GM21576 (cell line): ENCODE measurements around the gene CDH23.

Source experiments
- ATAC-seq: cut with Tn5 transposase; IDR thresholded peaks from one replicate; pipeline ENCODE4 v1.9.1; 2021; ENCODE audit warnings: mild to moderate bottlenecking, moderate library complexity; ENCODE audit not compliant: unreplicated experiment

Gene CDH23

DNA sequence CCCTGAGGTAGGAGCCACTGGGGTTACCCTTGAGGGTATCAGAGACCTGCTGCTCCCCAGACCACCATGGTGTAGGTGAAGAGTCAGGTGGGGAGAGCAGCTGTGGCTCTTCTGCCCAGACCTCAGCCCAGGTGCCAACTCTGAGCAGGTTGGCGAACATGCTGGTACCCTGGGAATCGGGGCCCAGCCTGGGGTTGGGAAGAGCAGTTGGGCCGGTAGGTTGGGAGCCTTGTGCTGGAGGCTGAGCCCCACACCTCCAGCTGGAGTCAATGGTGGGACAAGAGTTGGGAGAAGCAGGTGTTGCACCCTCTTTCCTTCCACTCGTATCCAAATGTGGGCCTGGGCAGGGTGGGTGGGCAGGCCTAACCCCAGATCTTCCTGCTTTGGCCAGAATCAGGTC is 114.5 kb downstream of the CDH23 start:
- no peak for ATAC-seq

DNA sequence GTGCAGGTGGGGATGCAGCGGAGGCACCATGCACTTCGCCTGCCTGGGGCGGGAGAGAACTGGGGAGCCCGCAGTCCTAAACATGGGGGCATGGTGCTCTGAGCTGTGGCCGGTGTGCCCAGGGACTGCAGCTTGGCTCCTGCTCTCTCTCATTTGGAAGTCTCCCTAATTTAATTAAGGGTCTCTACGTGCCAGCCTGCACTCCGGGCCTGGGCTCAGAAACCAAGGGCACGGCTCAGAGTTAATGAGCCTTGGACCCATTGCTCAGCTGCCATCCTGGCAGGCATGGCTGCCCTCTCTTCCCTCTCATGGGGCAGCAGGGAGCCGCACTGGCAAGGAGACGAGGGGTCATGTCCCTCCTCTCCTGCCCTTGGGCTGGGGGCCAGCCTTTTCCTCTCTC is 115.6 kb downstream of the CDH23 start:
- no peak for ATAC-seq

DNA sequence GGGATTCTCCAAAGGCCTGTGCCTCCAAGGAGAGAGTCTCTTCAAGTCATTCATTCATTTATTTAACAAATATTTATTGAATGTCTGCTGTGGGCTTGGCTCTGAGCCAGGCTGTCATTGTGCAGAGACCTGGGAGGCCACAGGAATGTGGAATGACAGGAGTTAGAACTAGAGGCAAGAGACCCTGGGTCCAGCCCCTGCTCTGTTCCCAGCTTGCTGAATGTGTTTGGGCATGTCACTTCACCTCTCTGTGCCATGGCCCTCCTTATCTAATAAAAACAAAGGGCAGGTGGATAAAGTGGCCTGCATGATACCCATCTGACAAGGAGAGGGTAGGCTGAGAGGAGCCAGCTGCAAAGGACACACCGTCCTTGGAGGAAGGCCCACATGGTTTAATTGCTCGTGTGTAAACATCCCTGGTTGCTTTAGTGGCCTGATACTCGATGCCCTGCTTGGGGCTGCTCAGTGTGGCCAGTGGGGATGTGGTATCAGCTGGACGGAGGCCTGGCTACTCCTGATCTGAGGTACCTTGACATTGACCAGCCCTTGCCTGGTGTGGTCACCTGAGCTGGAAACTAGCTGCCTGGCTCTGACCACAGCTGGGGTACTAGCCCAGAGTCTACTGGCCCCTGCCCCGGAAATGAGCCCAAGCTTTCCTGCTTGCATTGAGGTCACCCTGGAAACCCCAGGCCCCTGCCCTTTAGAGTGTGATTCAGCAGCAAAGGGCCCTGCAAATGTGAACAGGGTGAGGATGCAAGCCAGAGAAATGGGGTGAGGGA is 116.2 kb downstream of the CDH23 start:
- ATAC-seq, result no peak

DNA sequence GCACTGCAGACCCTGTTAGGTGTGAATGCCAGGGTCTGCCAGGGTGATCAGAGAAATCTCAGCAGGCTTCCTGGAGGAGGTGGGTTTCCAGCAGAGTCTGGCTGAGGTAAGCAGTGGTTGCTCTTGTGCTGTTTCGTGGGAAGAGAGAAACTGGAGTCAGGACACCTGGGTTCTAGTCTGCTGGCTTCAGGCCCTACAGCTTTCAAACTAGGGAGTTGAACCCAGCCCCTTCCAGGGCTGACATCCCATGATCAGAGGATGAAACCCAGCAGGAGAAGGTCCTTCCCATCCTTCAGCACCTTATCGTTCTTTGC is 116.8 kb downstream of the CDH23 start:
- ATAC-seq, result no peak

DNA sequence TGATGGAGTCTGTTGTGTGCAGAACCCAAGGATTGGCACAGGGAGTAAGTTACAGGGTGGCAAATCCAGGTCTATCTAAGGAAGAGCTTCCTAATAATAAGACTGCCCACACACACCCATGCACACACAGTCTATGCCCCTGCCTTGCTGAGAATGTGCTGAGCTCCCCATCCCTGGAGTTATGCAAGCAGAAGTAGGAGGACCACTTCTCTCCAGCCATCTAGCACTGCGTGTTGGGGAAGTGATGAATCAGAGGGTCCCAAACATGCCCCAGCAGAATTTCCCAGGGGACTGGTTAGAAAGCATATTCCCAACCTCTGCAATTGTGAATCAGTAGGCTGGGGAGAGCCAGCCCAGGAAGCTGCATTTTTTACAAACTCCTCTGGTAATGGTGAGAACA is 117.2 kb downstream of the CDH23 start:
- no peak for ATAC-seq

DNA sequence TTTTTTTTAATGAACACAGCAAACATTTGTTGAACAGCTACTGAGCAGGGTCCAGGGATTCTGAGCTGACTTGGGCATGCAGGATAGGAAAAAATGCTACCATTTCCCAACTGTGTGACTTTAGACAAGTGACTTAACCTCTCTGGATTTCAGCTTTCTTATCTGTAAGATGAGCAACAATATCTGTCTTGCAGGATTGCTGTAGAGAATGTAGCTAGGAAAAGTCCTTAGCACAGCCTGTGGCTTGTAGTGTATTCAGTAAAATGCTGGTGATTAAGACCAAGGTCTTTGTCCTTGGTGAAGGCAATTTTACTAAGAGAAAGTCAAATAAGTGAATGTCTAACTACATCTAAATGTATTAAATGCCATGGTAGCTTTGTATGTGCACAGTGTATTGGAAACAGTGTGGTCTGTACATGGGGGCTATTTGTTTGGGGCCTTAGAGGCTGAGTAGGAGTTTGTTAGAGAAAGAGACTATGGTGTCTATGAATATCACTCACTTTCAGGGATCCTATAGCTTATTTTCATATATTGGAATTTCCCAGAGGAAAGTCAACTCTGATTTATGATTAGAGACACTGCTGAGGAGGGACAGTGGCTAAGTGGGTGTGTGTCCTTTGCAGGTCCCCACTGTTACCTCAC is 118.9 kb downstream of the CDH23 start:
- no peak for ATAC-seq

DNA sequence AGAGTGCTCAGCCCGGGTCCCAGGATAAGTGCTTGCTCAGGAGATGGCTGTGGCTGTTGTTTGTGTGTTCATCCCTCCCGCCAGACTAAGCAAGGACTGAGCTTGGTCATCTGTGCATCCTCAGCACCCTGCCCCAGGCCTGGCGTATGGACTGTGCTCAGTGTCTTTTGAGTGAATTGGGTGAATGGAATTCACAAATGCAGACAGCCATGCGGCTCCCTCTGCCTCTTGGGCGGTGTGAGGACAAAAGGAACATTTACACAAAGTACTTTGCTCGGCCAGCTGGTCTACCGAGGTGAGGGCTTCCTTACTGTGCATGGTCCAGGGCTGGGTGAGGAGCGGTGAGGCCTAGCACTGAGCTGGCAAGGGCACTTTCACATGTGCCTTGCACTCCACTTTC is 120.2 kb downstream of the CDH23 start:
- ATAC-seq, result no peak

DNA sequence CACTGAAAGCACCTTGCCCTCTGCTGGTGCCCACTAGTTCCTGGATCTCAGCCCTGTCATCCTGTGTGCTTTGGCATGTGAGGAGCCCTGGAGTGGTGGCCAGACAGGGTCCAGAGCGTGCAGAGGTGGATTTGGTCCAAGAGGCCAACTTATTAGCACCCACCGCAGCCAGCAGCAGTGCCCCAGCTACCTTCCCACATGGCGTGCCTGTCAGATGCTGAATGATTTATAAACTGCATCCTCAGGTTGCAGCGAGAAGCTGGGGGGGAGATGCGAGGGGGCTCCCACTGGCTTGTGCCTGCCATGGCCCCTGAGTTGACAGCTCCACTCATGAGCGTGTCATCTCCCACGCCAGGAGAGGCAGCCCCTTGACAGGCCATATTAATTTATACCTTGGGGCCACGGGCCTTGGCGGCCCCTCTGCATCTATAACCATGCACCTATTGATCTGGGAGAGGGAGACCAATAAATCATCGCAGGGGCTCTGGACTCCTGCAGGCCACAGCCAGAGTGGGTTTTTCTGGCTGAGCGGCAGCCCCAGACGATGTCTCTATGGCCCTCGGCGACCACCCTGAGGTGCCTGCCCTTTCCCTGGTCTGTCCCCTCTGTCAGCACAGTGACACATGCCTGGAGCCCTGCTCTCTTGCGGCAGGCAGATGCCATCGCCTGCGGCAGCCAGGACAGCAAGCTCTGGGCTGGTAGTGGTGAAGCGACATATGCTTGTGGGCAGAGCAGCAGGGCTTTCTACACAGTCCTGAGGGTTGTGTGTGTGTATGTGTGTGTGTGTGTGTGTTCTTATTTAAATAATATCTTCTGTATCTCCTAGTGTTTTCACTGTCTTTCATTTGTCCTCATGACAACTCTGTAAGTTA is 120.8 kb downstream of the CDH23 start:
- ATAC-seq, result no peak

DNA sequence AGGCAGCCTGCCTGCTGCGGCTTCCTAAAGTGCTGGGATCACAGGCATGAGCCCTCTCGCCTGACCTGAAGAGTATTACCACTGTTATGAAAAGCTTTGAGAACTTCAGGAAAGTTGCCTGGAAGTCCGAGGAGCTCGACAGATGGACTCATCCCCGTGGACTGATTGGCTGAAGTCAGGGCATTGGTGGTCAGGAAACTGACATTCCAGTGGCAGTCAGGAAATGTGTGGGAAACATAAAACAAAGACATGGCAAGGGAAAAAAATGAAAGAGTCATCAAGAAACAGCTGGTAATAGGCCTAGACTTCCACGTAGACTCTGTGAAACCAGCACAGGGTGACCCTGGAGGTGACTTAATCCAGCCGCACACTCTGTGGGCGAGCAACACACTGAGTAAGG is 123.3 kb downstream of the CDH23 start:
- ATAC-seq, result no peak

DNA sequence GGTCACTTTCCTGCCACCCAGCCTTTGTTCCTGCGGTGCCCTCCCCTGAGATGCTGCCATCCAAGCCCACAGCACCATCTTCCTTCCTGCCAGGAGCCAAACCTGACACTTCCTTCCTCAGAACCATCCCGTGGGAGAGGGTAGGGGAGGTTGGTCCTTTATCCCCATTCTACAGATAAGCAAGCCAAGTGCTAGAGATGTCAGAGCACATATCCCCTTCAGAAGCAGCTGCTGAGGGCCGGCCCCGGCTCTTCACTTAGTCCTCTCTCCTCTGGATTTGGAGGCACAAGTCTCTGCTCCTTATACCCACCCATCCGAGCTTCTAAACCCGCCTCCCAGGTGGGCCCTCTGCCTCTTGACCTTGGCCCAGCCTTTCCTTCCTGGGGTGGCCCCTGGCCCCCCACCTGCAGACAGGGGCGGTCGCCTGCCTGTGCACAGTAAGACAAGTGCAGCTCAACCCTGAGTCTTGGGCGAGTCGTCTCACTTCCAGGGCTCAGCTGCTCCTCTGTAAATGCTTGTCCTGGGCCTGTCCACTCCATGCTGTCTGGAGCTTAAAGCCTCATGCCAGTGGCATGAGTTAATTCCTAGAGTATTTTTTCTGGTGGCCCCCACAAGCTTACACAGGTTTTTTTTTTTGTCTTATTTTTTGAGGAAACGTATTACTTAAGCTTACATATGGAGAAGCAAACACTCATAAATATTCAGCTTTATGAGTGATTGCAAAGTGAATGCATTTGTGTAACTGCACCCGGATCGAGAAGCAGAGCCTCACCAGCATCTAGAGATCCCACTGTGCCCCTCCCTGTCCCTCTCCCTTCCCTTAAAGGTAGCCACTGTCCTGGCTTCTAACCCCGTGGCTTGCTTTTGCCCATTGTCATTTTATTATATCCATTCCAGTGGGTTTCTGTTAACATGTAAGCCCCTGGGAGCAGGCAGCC is 125.1 kb downstream of the CDH23 start:
- ATAC-seq, result no peak

DNA sequence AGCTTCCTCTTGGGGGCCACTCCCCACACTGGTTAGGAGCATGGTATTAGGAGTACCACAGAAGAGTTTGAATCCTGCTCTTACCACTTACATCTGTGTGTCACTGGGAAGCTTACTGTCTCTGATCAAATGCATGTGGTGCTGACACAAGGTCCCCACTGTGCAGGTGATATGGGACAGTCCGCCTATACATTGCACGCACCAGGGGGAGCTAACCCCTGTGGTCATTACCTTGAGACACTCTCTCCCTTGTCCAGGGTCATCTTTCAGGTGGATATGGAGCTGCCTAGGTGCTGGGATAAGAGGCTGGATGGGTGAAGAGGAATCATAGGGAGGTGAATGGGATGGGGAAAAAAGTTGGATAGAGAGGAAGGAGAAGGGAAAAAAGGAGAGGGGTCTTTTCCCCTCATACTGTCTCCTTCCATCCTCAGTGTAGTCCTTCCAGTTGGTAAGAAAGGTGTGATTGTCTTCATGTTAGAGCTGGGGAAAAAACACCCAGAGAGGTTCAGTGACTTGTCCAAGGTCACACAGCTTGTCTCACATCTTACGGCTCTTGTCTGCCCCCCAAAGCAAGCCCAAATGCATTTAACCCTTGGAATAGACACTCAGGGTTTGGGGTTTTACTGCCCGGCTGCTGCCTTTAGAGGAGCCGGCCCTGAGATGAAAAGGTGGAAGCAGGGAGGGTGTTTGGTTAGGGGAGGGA is 125.9 kb downstream of the CDH23 start:
- ATAC-seq, result no peak

DNA sequence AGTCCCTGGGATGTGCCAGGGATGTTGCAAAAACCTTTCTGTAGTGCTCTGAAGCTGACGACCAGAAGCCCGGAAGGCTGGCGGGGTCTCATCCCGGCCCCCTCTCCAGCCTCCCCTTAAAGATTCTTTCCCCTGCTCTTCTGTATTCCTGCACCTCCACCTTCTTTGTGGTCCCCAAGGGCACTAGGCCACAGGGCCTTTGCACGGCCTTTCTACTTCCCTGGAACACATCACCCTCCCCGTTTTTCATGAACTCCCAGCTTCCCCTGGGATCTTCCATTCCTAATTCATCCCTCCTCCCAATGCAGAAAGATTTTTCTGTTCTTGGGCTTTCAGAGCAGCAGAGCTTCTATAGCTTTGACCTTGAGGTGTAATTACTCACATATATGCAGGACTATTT is 127.0 kb downstream of the CDH23 start:
- no peak for ATAC-seq

DNA sequence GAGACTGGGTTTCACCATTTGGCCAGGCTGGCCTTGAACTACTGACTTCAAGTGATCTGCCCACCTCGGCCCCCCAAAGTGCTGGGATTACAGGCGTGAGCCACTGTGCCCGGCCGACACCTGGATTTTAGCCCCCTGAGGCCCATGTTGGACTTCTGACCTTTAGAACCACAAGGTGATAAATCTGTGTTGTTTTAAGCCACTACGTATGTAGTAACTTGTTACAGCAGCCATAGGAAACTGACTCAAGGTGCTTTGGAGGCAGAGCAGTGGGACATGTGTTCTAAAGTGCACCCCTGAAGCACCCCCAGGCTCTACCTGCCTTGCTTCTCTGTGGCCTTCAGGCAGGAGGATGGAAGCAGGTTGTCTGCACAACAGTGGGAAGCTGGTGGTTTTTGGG is 128.4 kb downstream of the CDH23 start:
- no peak for ATAC-seq

DNA sequence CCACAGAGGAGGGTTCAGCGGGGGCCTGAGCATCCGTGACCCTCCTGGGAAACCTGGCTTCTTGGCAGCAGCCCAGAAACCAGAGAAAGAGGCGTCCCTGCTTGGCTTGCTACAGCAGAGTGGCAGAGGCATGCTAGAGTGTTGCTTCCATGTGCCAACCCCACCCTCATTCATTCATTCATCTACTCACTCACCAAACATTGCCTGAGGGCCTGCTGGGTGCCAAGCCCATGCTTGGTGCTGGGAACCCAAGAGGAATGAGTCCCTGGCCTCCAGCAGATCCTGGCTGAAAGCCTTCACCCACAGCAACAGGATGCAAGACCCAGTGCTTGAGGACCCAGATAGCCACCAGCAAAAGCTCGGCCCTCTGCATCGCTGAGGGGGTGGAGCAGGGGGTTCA is 129.0 kb downstream of the CDH23 start:
- ATAC-seq, result no peak

DNA sequence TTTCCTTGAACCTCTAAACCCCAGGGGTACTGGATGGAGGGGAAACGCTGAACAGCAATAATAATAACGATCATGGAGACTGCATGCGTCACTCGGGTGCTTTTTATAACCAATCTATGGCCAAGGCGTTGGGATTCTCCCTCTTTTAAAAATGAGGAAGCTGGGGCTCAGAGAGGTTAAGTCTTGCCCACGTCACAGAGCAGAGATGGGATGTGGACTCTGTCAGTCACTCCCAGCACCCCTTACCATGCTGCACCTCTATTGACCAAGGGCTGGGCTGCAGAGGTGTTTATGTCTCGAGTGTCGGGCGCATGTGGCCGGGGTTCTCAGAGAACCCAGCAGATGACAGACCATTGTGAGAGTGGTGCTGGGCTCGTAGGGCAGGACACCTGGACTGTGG is 129.9 kb downstream of the CDH23 start:
- ATAC-seq, result no peak

DNA sequence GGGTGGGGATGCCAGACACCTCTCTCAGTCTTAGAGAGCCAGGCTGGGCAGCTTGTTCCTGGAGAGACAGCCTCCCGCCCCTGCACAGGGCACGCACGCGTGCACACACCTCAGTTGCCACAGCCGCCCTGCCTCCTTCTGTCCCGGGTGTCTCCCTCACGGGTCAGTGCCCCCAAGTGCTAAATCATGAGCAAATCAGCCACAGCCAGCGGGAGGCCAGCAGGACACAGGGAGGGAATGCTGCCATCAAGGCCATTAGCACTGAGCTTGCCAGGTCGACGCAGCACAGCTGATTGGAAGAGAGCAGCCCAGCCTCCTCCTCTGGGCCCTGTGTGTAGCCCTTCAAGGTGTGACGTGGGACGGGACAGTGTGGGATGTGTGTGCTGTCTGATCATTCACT is 130.4 kb downstream of the CDH23 start:
- no peak for ATAC-seq

DNA sequence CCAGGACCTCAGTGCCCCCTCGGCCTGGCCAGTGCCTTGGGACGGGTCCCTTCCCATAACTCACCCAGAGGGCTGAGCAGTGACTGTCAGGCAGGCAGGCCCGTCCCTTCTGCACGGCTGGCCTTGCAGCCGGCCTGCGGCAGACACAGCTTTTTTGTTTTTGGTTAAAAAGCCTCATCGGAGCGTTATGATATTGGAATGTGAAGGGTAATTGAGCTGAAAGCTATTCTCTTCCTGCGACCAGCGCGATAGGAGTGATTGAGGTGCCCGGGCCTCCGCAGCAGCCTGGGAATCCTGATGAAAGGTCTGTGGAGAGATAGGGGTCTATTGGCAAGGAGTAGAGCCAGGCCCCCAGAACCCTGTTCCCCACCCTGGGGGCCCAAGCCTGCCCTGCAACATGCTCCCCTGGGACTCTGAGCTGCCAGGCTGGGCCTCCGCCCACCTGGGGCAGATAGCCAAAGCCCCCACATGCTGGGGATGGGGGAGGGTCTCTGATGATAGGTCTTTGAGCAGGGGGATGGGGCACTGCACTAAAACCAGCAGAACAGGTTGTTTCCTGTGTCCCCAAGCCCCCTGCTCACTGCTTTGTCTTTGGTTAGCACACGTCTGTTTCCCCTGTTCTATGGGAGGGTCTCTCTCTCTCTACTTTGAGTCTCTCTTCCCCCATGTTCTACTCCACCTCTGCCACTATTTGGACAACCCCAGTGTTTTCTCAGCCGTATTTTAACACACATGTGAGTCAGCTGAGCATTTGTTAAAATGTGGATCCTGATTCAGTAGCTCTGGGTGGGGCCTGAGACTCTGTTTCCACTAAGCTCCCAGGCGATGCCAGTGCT is 131.9 kb downstream of the CDH23 start:
- no peak for ATAC-seq

DNA sequence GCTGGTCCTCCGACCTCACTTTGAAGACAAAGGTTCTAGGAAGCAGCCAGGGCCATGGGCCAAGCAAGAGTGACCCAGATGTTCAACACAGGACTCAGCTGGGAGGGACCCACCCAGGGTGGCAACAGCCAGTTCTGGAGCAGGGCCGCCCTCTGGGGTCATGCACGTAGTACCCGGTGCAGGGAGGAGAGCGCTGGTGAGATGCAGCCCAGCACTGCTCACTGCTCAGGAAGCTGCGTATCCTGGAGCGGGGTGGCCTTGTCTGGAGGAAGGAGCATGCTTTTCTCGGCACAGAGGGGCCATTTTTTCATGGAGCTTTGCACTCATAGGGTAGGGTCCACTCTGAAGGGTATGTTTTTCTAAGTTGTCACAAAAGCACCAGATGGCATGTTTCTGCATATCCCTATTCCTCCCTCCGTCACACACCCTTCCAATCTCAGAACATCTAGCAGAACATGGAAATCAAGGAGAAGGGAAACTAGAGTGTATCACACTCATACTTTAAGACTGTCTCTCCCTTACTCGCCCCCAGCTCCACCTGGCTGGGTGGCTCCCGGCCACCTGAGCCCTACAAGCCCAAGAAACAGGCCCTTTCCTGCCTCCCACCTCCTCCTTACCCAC is 132.6 kb downstream of the CDH23 start:
- ATAC-seq, result no peak

DNA sequence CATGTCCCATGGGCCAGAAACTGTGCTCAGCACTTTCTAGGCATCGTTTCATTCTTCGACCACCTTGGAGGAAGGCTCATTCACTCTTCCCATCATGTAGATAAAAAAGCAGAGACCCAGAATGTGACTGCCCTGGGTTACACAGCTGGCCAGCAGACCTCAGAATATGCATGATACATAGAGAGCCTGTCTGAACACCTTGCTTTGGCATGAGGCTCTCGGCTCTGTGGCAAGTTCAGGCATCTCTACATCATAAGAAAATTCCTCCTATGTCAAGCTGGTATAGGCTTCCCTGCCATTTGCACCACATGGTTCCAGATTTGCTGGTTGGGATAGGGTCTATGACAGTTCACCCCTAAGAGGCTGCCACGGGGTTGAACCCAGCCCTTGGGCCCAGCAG is 134.1 kb downstream of the CDH23 start:
- ATAC-seq, result no peak
